Mesendoderm (in vitro differentiated cells): ENCODE measurements around the gene NDUFA8.

Experiments
- DNase-seq: peaks from one replicate; pipeline ENCODE4 v3.0.0; 2013
- H2AK5ac ChIP-seq: 2 replicates; pipeline ENCODE4 v1.6.1; 2013; ENCODE audit warnings: low read length, inconsistent platforms
- H2BK120ac ChIP-seq: 2 replicates; pipeline ENCODE4 v1.6.1; 2013; ENCODE audit warnings: low read depth, mild to moderate bottlenecking, low read length, moderate library complexity, mixed read lengths
- H2BK15ac ChIP-seq: replicated peaks from 2 replicates; pipeline ENCODE4 v1.6.1; 2013; ENCODE audit warnings: low read depth, mild to moderate bottlenecking, moderate library complexity
- H2BK5ac ChIP-seq: 2 replicates; pipeline ENCODE4 v1.6.1; 2013; ENCODE audit warnings: low read length, inconsistent platforms
- H3K18ac ChIP-seq: 2 replicates; pipeline ENCODE4 v1.6.1; 2013; ENCODE audit warnings: mild to moderate bottlenecking, low read length, mixed read lengths
- H3K23ac ChIP-seq: one replicate; pipeline ENCODE4 v1.6.1; 2013; ENCODE audit warnings: low read length
- H3K27ac ChIP-seq: 2 replicates; pipeline ENCODE4 v1.5.1; 2013; ENCODE audit warnings: low read depth, mild to moderate bottlenecking, inconsistent platforms, low read length, moderate library complexity
- H3K27me3 ChIP-seq: 2 replicates; pipeline ENCODE4 v1.6.1; 2013; ENCODE audit warnings: low read length, control low read depth, mild to moderate bottlenecking, inconsistent platforms; ENCODE audit not compliant: insufficient read depth, poor library complexity
- H3K36me3 ChIP-seq: 2 replicates; pipeline ENCODE4 v1.6.1; 2013; ENCODE audit warnings: low read length, inconsistent platforms; ENCODE audit not compliant: control insufficient read depth, insufficient read depth
- H3K4ac ChIP-seq: one replicate; pipeline ENCODE4 v1.6.1; 2013; ENCODE audit warnings: low read depth, mild to moderate bottlenecking, low read length, moderate library complexity
- H3K4me1 ChIP-seq: 2 replicates; pipeline ENCODE4 v1.6.1; 2013; ENCODE audit warnings: low read depth, low read length, inconsistent platforms; ENCODE audit not compliant: control insufficient read depth
- H3K4me2 ChIP-seq: 2 replicates; pipeline ENCODE4 v1.6.1; 2013; ENCODE audit warnings: low read length
- H3K4me3 ChIP-seq: 2 replicates; pipeline ENCODE4 v1.5.1; 2013; ENCODE audit warnings: mild to moderate bottlenecking, low read length
- H3K56ac ChIP-seq: one replicate; pipeline ENCODE4 v1.6.1; 2013; ENCODE audit warnings: low read length
- H3K79me1 ChIP-seq: 2 replicates; pipeline ENCODE4 v1.6.1; 2013; ENCODE audit warnings: low read length, inconsistent platforms
- H3K79me2 ChIP-seq: 2 replicates; pipeline ENCODE4 v1.6.1; 2013; ENCODE audit warnings: mild to moderate bottlenecking, low read length; ENCODE audit not compliant: control insufficient read depth, insufficient read depth
- H3K9ac ChIP-seq: 2 replicates; pipeline ENCODE4 v1.6.1; 2013; ENCODE audit warnings: low read length, inconsistent platforms
- H4K5ac ChIP-seq: one replicate; pipeline ENCODE4 v1.6.1; 2013; ENCODE audit warnings: low read length
- H4K8ac ChIP-seq: one replicate; pipeline ENCODE4 v1.6.1; 2013; ENCODE audit warnings: low read depth, mild to moderate bottlenecking, control low read depth, low read length, moderate library complexity
- WGBS: extraction: QIAGEN DNeasy Blood & Tissue Kit; methylation state at CpG from one replicate; pipeline ENCODE4 v1.1.7; 2013; ENCODE audit warnings: low lambda C conversion rate, missing lambda C conversion rate; ENCODE audit not compliant: insufficient coverage; ENCODE audit errors: extremely low coverage; 5-methylcytosine and 5-hydroxymethylcytosine counted together

The NDUFA8 gene

GRCh38 chr9:122125509-122126330 is 33.9 kb downstream of the NDUFA8 start:
- peak overlapping the region; percentile 0 for H3K9ac ChIP-seq
- no peaks in the 10 kb centered on the region for H3K36me3 ChIP-seq
- no peaks in the 10 kb centered on the region for H3K4me1 ChIP-seq
- no peak overlapping the region for H2BK5ac ChIP-seq
- DNase-seq = peak; percentile 56
- no CpG with 5 or more reads among the region's 21 CpGs for WGBS
- H3K79me1 ChIP-seq = no peaks in the 10 kb centered on the region
- H3K23ac ChIP-seq = no peak overlapping the region
- no peak overlapping the region for H3K18ac ChIP-seq
- no peak overlapping the region for H4K5ac ChIP-seq
- H2AK5ac ChIP-seq = no peak overlapping the region
- no peak overlapping the region for H2BK15ac ChIP-seq
- H3K27me3 ChIP-seq = no peaks in the 10 kb centered on the region
- no peak overlapping the region for H3K4me3 ChIP-seq
- no peak overlapping the region for H4K8ac ChIP-seq
- H2BK120ac ChIP-seq = no peak overlapping the region
- no peaks in the 10 kb centered on the region for H3K79me2 ChIP-seq
- H3K4ac ChIP-seq = no peak overlapping the region
- H3K4me2 ChIP-seq = peak overlapping the region; percentile 81
- H3K56ac ChIP-seq = peak overlapping the region; percentile 52
- H3K27ac ChIP-seq = no peak overlapping the region

DNA sequence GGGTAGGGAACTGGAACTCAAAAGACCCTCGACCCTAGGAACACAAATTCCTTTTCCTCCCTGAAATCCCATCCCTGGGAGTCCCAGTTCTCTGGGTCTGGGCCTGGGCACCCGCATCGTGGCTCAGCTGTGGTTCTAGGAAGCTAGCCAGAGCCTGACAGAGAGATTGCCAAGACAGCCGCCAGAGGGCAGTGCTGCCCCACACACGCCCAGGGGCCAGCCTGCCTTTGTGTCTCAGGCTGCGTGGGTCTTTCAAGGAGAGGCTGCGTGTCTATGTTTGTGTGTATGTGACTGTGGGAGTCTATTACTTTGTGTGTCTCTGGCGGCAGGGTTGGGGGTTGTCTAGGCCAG is 34.4 kb downstream of the NDUFA8 start:
- Histone ChIP-seq H2BK120ac (no peak overlapping the region), H4K8ac (no peak overlapping the region), H3K36me3 (no peaks in the 10 kb centered on the region), H3K27ac (no peak overlapping the region), H2BK15ac (no peak overlapping the region), H4K5ac (no peak overlapping the region), H3K4me3 (no peak overlapping the region), H2BK5ac (no peak overlapping the region), H3K4ac (no peak overlapping the region), H3K56ac (no peak overlapping the region), H3K4me2 (no peak overlapping the region), H3K79me1 (no peaks in the 10 kb centered on the region), H3K4me1 (no peaks in the 10 kb centered on the region), H3K79me2 (no peaks in the 10 kb centered on the region), H3K23ac (no peak overlapping the region), H3K18ac (no peak overlapping the region), H3K9ac (no peak overlapping the region), H3K27me3 (no peaks in the 10 kb centered on the region), H2AK5ac (no peak overlapping the region)
- peak; percentile 77 for DNase-seq
- WGBS = no CpG with 5 or more reads among the region's 8 CpGs

DNA sequence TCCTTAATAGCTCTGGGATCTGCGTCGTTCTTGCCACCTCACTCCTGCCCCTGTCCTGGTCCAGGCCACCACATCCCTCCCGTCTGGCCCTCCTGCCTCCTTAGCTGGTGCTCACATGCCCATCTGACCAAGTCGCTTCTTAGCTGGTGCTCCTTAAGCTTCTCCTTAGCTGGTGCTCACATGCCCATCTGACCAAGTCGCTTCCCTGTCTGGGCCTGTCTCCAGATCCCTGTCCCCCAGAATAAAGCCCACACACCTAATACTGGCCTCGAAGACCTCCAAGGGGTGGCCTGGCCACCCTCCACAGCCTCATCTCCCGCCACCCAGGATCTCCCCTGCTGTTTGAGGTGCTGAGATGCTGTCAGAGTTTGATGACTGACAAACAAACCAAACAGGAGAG is 35.1 kb downstream of the NDUFA8 start:
- no peak overlapping the region for H3K56ac ChIP-seq
- no peak overlapping the region for H3K23ac ChIP-seq
- no peak overlapping the region for H3K4me2 ChIP-seq
- H2BK15ac ChIP-seq = no peak overlapping the region
- no CpG with 5 or more reads among the region's 7 CpGs for WGBS
- H3K9ac ChIP-seq = no peak overlapping the region
- H4K5ac ChIP-seq = no peak overlapping the region
- no peak overlapping the region for H2AK5ac ChIP-seq
- H4K8ac ChIP-seq = no peak overlapping the region
- H3K79me2 ChIP-seq = no peaks in the 10 kb centered on the region
- no peak overlapping the region for H2BK120ac ChIP-seq
- no peak overlapping the region for H3K27ac ChIP-seq
- H3K4me3 ChIP-seq = no peak overlapping the region
- H3K4me1 ChIP-seq = no peaks in the 10 kb centered on the region
- no peaks in the 10 kb centered on the region for H3K27me3 ChIP-seq
- H3K36me3 ChIP-seq = no peaks in the 10 kb centered on the region
- H3K4ac ChIP-seq = no peak overlapping the region
- no peak overlapping the region for H3K18ac ChIP-seq
- H2BK5ac ChIP-seq = no peak overlapping the region
- no peak for DNase-seq
- H3K79me1 ChIP-seq = no peaks in the 10 kb centered on the region

DNA sequence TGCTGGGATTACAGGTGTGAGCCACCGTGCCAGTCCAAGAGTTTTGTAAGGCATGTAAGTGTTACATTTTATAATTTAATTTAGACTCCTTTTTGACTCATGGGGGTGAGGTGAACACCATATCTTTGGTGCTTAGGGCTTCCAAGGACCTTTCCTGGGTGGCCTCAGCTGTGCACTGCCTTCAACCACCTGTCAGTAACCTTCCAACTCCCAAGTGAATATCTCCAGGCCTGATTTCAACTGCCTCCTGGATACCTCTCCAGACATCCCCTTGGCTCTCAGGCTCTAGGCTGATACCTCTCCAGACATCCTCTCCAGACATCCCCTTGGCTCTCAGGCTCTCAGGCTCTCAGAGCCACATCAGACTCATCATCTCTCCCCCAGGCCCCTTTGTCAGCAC is 35.5 kb downstream of the NDUFA8 start:
- Histone ChIP-seq H4K5ac (no peak overlapping the region), H3K27me3 (no peaks in the 10 kb centered on the region), H3K79me2 (no peaks in the 10 kb centered on the region), H3K56ac (no peak overlapping the region), H2BK15ac (no peak overlapping the region), H3K4ac (no peak overlapping the region), H3K27ac (no peak overlapping the region), H2BK5ac (no peak overlapping the region), H3K79me1 (no peaks in the 10 kb centered on the region), H2AK5ac (no peak overlapping the region), H4K8ac (no peak overlapping the region), H3K9ac (no peak overlapping the region), H3K4me3 (no peak overlapping the region), H3K23ac (no peak overlapping the region), H2BK120ac (no peak overlapping the region), H3K18ac (no peak overlapping the region), H3K36me3 (no peaks in the 10 kb centered on the region), H3K4me2 (no peak overlapping the region), H3K4me1 (no peaks in the 10 kb centered on the region)
- WGBS = no CpG with 5 or more reads among the region's 1 CpG
- DNase-seq = no peak

DNA sequence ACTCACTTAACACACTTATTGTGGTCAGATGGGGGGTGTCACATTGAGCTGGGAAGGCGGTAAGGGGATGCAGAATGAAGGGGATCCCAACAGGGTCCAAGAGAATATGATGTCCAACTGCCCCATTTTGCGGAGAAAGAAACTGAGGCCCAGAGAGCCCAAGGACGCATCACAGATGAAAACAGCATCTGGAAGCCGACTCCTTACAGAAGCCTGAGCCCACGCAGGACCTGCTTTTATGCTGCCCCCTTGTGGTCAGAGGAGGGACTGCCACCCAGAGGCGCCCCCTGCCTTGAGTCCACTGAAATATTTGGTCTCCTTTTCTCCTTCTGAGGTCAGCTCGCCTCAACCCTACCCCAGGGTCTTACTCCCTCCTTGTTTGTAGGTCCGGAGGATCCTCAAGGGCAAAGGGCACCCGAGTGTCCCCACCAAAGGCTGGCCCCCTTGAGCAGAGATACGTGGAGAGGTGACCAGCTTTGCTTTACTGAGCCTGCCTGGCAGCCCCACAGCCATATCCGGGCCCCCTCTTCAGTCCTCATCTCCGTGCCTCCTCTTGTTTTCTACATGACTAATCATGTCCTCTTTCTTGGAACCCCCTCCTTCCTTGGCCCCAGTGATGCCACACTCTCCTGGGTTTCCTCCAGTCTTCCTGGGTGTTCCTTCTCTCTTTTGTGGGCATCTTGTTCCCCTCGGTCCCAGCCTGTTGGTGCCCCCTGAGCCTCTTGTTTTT is 36.5 kb downstream of the NDUFA8 start:
- Histone ChIP-seq H3K27me3 (no peaks in the 10 kb centered on the region), H3K56ac (no peak overlapping the region), H3K4me1 (no peaks in the 10 kb centered on the region), H3K27ac (no peak overlapping the region), H3K36me3 (no peaks in the 10 kb centered on the region), H3K79me2 (no peaks in the 10 kb centered on the region), H4K8ac (no peak overlapping the region), H3K9ac (no peak overlapping the region), H3K23ac (no peak overlapping the region), H3K4me2 (no peak overlapping the region), H3K18ac (no peak overlapping the region), H3K4ac (no peak overlapping the region), H2BK15ac (no peak overlapping the region), H4K5ac (no peak overlapping the region), H2BK5ac (no peak overlapping the region), H3K79me1 (no peaks in the 10 kb centered on the region), H2AK5ac (no peak overlapping the region), H2BK120ac (no peak overlapping the region), H3K4me3 (no peak overlapping the region)
- DNase-seq = peak; percentile 79
- no CpG with 5 or more reads among the region's 13 CpGs for WGBS
